GM18907 (cell line): ENCODE results near the gene KDM2B.

Experiments used
- ATAC-seq: cut with Tn5 transposase; IDR thresholded peaks from one replicate; pipeline ENCODE4 v1.9.1; 2021; ENCODE audit warnings: mild to moderate bottlenecking, moderate library complexity; ENCODE audit not compliant: unreplicated experiment

KDM2B gene

GRCh38 chr12:121466794-121467637 lies 113.8 kb downstream of the KDM2B start:
- ATAC-seq = peak; percentile 88

GRCh38 chr12:121465921-121466793 lies 114.7 kb downstream of the KDM2B start:
- peak; percentile 16 for ATAC-seq

- ATAC-seq = no peak
These were observed 116.5 kb downstream of the KDM2B start for GRCh38 chr12:121464331-121464730.

- no peak for ATAC-seq
These were observed 119.8 kb downstream of the KDM2B start for GRCh38 chr12:121461048-121461447.

- ATAC-seq = no peak
These were observed 124.3 kb downstream of the KDM2B start for GRCh38 chr12:121456551-121456950.

- no peak for ATAC-seq
These were observed 124.9 kb downstream of the KDM2B start for GRCh38 chr12:121455766-121456420.

GRCh38 chr12:121454921-121455320 lies 125.9 kb downstream of the KDM2B start:
- ATAC-seq = no peak

GRCh38 chr12:121453629-121454028 lies 127.2 kb downstream of the KDM2B start:
- ATAC-seq = no peak

- ATAC-seq = no peak
These were observed 127.8 kb downstream of the KDM2B start for GRCh38 chr12:121452985-121453360.

GRCh38 chr12:121452340-121452984 lies 128.4 kb downstream of the KDM2B start:
- ATAC-seq = no peak

- ATAC-seq = no peak
These were observed 128.9 kb downstream of the KDM2B start for GRCh38 chr12:121451961-121452339.

GRCh38 chr12:121448771-121449315 lies 132.0 kb downstream of the KDM2B start:
- ATAC-seq = no peak

GRCh38 chr12:121446750-121447149 lies 134.1 kb downstream of the KDM2B start:
- no peak for ATAC-seq

- no peak for ATAC-seq
These were observed 136.0 kb downstream of the KDM2B start for GRCh38 chr12:121444842-121445202.

GRCh38 chr12:121443911-121444841 lies 136.6 kb downstream of the KDM2B start:
- no peak for ATAC-seq

- ATAC-seq = no peak
These were observed 137.5 kb downstream of the KDM2B start for GRCh38 chr12:121443193-121443870.

GRCh38 chr12:121442028-121442948 lies 138.5 kb downstream of the KDM2B start:
- ATAC-seq = no peak

- ATAC-seq = no peak
These were observed 139.3 kb downstream of the KDM2B start for GRCh38 chr12:121441555-121441954.
